ENCODE measurements around the gene SIGLEC15.

The SIGLEC15 gene

GRCh38 chr18:45854036-45854586 lies 28.6 kb downstream of the SIGLEC15 start:
- H3K4me3 ChIP-seq (ENCODE audit: low read depth, low read length): no peak overlapping the region
- TF ChIP-seq CTCF (conservative IDR thresholded peaks at IDR 0.05; ENCODE audit: low read depth, low read length): no peak
- DNase-seq (ENCODE audit: low read depth): no peak

- peak; percentile 97 for DNase-seq (ENCODE audit: low read depth)
- H3K4me3 ChIP-seq (ENCODE audit: low read depth, low read length): no peak overlapping the region
- TF ChIP-seq CTCF (conservative IDR thresholded peaks at IDR 0.05; ENCODE audit: low read depth, low read length): no peak
These were observed 31.1 kb downstream of the SIGLEC15 start for GRCh38 chr18:45856531-45856930.

GRCh38 chr18:45859334-45859733 lies 33.9 kb downstream of the SIGLEC15 start:
- no peak for TF ChIP-seq CTCF (conservative IDR thresholded peaks at IDR 0.05; ENCODE audit: low read depth, low read length)
- no peak for DNase-seq (ENCODE audit: low read depth)

GRCh38 chr18:45860492-45860891 lies 35.0 kb downstream of the SIGLEC15 start:
- no peak for DNase-seq (ENCODE audit: low read depth)
- TF ChIP-seq CTCF (conservative IDR thresholded peaks at IDR 0.05; ENCODE audit: low read depth, low read length): no peak
- no peak overlapping the region for H3K4me3 ChIP-seq (ENCODE audit: low read depth, low read length)

More at GRCh38 chr18:45859334-45859733, 33.9 kb downstream of the SIGLEC15 start:
- H3K4me3 ChIP-seq (ENCODE audit: low read depth, low read length): no peak overlapping the region

GRCh38 chr18:45860971-45861370 lies 35.5 kb downstream of the SIGLEC15 start:
- no peak for DNase-seq (ENCODE audit: low read depth)
- H3K4me3 ChIP-seq (ENCODE audit: low read depth, low read length): no peak overlapping the region

GRCh38 chr18:45861926-45862325 lies 36.5 kb downstream of the SIGLEC15 start:
- no peak overlapping the region for H3K4me3 ChIP-seq (ENCODE audit: low read depth, low read length)
- TF ChIP-seq CTCF (conservative IDR thresholded peaks at IDR 0.05; ENCODE audit: low read depth, low read length): no peak
- DNase-seq (ENCODE audit: low read depth): no peak

More at GRCh38 chr18:45860971-45861370, 35.5 kb downstream of the SIGLEC15 start:
- TF ChIP-seq CTCF (conservative IDR thresholded peaks at IDR 0.05; ENCODE audit: low read depth, low read length): no peak

GRCh38 chr18:45863469-45863868 lies 38.0 kb downstream of the SIGLEC15 start:
- no peak overlapping the region for H3K4me3 ChIP-seq (ENCODE audit: low read depth, low read length)
- TF ChIP-seq CTCF (conservative IDR thresholded peaks at IDR 0.05; ENCODE audit: low read depth, low read length): no peak
- no peak for DNase-seq (ENCODE audit: low read depth)

All from choroid plexus epithelial cell (primary cell).